Ammon's horn (tissue), 1 donor: ENCODE measurements around the gene SLA2.
"Not testable (repeated sequence)": the region's sequence is repeated elsewhere in the genome, so short reads cannot be mapped to it uniquely, and the experiment has no call there.

Source experiments
- DNase-seq: peaks from one replicate; pipeline ENCODE4 v3.0.0-alpha.2; 2016; ENCODE audit warnings: low spot score

Gene SLA2, protein sequence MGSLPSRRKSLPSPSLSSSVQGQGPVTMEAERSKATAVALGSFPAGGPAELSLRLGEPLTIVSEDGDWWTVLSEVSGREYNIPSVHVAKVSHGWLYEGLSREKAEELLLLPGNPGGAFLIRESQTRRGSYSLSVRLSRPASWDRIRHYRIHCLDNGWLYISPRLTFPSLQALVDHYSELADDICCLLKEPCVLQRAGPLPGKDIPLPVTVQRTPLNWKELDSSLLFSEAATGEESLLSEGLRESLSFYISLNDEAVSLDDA

DNA sequence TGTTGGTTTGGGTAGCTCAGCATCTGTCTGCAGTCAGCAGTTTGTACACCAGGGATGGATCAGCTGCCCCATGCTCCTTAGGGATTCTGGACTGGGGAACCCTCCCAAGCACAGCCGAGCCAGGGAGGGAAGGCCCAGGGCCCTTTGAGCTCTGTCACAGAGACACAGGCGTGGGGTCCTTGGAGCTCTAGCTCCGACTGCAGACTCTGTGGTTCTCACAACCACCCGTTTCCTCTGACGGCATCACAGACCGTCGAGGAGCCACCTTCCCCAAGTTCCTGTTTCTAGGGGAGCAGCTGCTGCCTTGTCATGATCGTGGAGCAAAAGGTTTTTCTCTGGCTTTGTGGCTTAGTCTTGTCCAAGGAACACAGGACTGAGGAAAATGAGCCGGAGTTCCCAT lies at the start of gene SLA2:
Gene SLA2 (minus strand): TSS at position 199 of the 400 bp plus-strand sequence. CDS start 4,861 bp downstream, outside the sequence.
- no peak for DNase-seq

DNA sequence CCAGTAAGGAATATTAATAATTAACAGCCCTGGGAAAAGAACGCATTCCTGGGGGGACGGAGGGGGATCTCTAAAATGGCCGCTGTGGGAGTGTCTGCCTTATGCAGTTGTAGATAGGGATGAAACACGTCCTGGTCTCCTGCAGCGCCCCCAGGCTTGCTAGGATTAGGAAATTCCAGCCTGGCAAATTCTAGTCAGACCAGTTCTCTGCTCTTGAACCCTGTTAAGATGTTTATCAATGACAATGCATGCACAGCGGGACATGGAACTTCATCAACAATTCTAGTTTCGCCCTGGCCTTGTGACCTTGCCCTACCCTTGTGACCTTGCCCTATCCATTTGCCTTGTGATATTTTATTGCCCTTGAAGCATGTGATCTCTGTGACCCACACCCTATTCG lies 49.5 kb upstream of the SLA2 start:
- not testable (repeated sequence) for DNase-seq

DNA sequence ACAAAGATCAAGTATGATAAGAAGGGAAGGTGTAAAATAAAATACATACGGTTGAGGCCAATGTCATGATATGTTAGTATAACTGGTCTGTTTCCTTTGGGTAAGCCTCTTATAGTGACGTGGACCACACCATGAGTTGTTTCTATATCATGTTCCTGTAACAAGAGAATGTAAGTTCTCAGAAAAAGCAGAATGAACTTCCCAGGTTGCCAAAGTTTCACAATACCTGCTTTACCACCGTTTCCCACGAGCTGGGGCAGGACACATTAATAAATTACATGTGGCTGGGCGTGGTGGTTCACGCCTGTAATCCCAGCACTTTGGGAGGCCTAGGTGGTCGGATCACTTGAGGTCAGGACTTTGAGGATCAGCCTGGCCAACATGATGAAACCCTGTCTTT lies 42.6 kb upstream of the SLA2 start:
- no peak for DNase-seq

DNA sequence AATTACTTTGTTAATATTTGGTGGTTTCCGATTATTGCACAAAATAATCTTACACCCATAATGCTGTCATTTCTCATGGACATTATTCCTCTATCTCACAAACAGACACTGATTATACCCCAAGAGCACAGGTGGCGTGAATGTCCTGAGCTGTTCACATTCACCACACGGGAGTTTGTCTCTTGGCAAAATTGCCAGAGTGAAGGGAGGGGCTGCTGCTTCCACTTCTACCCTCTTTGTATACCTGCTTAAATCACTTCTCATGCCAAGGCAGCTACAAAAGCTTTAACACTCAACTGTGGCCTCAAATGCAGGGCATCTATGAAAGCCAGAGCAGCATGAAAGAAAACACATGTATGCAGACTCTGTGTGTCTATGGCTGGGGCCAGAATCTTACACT lies 41.9 kb upstream of the SLA2 start:
- no peak for DNase-seq

DNA sequence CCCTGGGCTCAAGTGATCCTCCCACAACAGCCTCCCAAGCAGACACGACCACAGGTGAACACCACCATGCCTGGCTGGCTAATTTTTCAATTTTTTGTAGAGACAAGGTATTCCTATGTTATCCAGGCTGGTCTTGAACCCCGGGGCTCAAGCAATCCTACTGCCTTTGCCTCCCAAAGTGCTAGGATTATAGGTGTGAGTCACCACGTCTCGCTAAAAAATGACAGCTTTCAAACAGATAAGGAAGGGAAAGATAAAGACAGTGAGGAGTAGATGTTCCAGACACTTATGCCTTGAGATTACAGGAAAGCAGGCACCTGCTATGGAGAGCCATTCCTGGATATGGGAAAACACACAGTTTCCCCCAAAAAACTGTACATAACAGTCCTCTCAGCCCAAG lies 40.9 kb upstream of the SLA2 start:
- no peak for DNase-seq

DNA sequence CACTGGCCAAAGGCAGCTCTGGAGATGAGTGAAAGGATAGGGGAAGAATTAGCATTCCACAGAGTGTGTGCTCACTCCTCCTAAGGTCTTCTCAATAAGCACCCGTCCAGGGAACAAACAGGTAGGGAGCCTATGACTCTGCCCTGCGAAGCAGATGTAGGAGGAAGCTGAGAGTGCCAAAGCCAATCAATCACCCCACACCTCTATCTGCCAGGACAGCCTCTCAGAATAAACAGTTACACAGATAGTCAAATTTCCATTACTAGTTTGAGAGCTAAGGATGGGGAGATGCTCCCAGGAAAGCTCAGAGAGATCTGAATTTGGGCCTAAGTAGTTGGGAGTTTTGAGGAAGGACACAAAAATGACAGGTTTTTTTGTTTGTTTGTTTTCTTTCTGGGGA lies 40.5 kb upstream of the SLA2 start:
- no peak for DNase-seq

DNA sequence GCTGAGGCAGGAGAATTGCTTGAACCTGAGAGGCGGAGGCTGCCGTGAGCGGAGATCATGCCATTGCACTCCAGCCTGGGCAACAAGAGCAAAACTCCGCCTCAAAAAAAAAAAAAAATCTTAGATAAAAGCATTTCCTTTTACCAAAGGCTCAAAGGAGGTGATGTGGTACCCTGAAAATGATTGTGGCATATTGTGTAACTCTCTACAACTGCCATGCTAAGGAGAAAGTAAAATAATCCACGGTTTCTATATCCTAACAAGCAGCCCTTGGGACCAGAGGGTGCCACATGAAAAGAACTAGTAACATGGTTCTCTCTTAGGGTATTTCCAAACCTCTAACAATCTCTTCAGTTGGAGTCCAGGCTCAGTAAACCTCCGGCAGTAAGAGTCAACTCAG lies 38.8 kb upstream of the SLA2 start:
- no peak for DNase-seq

DNA sequence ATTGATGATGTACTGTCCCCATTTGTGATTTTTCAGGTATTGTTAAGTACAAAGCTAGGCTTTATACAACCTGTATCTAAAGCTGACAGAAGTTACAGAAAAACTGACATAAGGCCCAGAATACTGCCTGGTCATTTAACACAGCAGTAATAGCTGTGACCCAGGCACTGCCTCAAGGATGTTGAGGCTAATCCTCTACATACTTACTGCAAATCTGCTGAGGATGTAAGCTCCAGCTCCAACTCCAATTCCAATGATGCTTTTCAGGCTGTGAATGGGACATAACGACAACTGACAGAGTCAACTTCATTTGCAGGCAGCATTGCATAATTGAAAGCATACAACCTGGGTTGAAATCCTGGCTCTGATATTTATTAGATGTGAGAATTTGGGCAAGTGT lies 36.3 kb upstream of the SLA2 start:
- DNase-seq = no peak

DNA sequence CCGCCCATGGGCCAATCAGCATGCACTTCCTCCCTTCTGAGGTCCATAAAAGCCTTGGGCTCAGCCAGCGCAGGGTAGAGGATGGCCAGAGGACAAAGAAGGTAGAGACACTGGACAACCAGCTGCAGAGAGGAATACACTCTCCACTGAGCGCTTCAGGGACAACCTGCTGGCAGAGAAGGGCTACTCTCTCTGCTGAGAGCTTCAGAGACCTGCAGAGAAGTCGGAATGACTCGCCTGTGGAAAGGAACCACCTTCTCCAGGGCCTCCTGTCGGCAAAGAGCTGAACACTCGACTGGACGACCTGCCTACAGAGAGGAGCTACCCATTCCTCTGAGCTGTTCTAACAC lies 31.4 kb upstream of the SLA2 start:
- no peak for DNase-seq

DNA sequence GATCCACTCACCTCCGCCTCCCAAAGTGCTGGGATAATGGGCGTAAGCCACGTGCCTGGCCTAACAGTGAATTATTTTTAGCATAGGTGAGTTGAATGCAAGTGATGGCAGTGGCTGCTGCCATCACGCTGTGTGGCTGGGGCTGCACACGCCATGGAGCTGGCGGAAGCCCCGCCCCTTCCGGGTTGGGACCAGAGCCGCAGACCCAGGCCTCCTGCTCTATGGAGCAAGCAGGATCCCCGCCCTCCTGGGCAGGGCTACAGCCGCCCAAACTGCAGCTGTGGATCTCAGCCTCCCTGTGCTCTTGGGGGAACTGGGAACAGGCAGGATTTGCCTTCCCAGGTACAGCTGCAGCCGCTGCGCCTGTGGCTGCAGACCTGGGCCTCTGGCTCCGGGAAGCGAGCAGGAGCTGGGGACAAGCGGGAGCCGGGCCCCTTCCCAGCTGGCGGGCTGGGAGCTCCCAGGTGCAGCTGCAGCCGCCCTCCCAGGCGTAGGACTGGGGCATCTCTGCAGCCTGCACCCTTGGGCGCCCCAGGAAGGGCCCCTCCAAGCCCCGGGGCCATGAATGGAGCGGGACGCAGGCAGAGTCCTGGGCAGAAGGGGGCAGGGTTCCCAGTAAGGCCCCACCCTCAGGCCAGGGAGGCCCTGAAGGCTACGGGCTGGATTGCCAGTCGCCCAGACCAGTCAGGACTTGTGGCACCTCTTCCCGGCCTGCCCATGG lies 30.9 kb upstream of the SLA2 start:
- DNase-seq = no peak

DNA sequence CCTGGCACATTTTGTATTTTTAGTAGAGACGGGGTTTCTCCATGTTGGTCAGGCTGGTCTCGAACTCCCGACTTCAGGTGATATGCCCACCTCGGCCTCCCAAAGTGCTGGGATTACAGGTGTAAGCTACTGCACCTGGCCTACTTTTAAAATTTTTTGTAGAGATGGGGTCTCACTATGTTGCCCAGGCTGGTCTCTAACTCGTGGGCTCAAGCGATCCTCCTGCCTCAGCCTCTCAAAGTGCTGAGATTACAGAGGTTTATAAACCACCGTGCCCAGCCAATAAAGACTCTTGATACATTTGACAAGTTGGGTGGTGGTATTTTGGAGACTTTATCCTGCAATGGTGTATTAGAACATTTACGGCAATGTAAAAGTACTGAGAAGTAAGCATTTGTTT lies 29.5 kb upstream of the SLA2 start:
- not testable (repeated sequence) for DNase-seq

DNA sequence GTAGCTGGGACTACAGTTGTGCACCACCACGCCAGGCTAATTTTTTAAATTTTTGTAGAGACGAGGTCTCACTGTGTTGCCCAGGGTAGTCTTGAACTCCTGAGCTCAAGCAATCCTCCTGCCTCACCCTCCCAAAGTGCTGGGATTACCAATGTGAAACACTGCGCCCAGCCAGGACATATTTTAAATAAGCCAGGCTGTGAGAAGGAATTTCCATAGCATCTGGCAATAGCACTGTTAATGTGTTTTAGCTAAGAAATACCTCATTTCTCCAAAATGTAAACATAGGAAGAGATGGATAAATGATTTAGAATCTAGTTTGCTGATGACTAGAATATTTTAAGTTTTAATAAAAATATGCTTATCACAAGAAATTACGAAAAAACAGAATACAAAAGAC lies 27.0 kb upstream of the SLA2 start:
- no peak for DNase-seq

DNA sequence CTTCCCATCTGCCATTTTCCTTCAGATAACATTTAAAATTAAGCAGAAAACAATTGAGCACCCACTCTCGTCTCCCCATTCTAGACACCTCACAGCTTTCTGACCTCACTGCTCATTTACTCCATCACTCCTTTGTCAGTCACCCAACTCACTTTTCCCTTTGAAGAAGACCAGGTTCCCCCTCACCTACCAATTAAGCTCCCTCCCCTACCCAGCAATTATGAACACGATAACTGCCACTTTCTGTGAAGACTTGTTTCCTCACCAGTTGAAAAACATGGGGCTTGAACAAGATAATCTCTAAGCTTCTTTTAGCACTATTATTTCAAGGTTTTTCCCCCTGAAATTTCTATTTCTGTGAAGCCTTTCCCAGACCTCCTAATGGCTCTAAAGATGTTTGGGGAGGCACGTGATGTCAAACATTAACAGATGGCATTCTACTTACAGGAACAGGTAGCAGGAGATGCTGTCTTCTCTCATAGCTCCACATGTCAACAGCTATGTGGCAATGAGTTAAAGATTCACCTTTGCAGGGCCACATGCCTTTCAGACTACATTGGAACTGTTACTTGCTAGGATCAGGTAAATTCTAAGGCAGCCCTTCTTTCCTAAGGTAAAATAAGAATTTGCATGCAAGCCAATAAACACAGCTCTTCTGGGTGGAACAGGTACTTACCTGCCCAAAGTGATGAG lies 24.8 kb upstream of the SLA2 start:
- DNase-seq = no peak

DNA sequence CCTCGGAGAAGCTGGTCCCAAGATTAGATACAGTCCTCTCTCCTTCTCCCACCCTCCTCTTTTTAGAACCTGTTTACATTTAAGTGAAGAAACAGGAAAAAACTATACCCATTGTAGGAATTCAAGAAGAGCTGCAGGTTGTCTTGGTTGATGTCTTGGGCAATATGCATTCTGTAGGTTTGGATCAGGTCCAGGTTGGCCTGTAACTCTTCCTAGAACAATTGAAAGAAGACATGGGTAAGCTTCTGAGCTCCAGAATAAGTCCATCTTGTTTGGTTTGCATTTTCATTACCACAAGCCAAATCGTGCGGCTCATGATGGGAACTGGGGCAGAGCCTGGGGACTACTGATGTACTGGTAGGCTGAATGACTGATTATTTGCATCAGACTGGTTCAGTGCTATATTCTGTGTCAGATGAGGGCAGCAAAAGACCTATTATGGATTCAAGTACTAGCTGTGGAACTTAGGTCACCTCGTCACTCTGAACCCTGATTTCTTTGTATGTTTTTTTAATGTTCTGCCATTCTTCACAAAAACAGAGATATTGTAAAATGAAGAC lies 20.3 kb upstream of the SLA2 start:
- DNase-seq = no peak

DNA sequence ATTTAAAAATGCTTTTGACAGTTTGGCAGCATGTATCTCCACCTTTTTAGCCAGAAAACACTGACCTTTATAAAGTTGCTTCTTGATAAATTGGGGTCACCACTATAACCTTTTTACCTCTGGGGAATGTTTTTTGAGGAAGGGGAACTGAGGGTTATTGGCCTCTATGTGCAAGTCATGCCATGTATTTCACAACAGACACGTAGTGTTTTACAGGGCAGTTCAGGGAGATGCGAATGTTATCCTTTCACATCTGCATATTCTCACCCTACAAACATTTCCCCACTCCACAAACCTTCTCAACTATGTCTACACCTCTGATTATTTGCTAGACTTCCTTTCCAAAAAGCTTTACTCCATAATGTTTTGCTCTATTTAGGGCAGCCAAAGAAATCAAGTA lies 17.0 kb upstream of the SLA2 start:
- no peak for DNase-seq

DNA sequence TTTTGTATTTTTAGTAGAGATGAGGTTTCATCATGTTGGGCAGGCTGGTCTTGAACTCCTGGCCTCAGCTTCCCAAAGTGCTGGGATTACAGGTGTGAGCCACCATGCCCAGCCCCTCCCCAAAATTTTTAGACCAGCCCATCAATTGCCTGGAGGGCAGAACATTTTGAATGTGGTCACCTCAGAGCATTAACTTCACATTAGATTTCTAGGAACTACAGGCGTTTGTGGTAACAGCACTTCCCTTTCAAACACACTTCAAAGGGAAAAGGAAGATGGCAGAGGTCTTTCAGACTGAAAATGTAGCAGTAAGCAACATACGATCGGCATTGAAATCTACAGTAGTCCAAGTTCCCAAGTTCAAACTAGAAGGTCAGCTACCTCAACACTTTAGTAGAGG lies 12.3 kb upstream of the SLA2 start:
- DNase-seq = no peak

DNA sequence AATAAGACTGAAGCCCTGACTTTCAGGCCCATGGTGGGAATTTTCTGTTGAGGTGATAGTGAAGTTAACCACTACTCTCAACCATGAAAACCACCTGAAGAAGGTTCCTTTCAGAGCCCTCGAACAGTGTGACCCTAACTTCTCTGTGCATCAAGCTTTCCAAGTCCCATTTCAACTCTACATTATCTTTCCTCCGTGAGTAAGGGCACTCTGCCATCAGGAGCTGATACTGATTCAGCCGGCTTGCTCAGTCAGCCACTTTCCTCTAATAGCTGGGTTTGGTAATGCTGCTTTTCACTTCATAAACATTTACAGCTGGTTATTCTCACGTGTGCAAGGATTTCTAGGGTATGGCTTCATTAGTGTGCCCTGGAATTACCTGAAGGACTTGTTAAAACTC lies 10.7 kb upstream of the SLA2 start:
- no peak for DNase-seq

DNA sequence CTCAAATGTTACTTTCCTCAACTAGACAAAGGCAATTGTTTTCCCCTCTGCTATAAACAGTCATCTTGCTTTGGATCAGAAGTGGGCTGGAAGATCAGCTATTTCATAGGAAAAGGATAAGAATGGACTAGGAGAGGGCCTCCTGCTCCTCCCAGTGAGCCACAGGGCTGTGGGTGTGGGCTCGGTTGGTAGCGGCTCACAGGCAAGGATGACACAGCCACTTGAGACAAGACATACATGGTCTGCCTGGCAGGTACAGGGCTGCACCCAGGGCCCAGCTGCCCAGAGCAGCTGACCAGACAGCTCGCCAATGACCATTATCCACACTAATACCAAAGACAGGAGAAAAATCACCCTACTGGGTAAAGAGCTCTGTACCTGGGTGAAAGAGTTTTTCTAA lies 9.0 kb upstream of the SLA2 start:
- DNase-seq = no peak

DNA sequence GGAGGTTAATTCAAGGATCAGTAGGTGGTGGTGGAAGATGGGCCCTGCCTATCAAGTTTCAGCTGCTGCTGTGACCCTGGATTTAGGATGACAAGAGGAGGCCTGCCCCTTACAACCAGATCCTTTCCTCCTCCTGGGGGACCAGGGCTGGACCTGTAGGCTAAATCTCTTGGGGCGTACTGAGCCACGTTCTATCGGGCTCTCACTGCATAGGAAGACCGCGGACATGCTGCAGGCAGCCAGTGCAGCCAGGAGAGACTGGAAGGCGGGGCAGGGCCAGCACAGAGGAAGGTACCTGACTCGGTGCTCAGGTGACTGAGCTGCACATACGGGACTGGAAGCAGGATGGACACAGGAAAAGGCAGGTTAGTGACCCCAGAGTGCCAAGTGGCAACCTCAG lies 8.5 kb upstream of the SLA2 start:
- no peak for DNase-seq

DNA sequence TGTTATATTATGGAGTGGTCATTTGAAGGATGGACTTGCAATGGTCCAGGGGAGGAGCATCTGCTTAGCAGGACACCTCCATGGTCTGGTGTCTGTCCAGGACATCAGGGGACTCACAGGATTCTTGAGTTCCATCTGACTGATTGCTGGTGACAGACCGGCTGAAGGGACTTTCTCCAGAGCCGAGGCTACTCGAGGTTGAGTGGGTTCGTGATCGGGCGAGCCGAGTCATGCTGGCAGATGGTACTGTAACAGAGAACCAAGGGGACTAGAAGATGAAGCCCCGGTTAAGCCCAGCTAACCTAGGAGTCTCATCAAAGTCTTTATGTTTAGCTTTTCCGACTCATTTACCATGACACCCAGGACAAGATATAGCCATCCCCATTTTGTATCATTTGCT lies 7.5 kb upstream of the SLA2 start:
- no peak for DNase-seq

DNA sequence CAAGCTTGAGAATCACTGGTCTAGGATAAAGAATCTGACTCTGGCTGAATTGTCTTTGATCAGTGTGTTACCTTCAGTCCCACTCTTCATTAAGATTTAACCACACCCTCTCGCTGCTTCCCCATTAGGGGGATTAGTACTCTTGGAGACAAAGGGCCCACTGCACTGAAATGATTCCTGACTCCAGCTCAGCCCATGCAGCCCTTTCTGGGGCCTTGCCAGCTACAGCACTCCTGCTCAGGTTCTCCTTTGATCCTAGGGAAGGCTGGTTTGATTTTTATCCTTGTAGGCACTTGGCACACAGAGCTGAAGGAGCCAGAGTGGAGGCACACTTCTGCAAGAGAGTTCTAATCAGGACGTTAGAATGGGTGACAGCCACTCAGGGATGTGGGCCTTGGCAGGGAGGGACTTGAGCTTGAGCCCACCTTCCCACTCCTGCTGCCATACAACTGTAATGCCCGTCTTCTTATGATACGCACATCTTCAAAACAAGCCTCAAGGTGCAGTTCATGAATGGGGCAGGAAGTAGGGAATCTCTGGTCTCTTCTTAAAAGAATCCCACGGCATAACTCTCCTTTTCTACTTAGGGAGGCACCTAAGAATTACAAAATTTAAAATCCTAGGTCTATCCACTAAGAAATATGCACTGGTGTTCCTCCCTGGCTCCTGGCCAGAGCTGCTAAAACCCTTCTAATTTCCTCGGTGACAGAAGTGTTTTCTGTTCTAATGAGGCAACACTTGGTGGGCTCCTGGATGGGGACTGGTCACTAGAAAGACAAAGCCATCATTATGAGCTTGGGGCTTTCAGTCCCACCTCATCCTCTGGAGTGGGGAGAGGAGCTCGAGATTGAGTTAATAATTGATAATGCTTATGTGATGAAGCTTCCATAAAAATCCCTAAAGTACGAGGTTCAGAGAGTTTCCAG lies 1.5 kb upstream of the SLA2 start:
- no peak for DNase-seq

DNA sequence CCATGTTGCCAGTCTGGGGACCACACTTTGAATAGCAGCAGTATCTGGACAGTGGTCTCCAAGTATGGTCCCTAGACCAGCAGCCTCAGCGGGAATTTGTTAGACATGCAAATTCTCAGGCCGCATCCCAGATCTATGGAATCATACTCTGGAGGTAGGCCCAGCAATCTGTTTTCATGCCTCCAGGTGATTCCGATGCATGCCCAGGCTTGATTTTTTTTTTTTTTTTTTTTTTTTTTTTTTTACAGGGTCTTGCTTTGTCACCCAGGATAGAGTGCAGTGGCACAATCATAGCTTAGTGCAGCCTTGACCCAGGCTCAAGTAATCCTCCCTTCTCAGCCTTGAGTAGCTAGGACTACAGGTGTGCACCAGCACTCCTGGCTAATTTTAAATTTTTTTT lies 682 bp upstream of the SLA2 start:
- DNase-seq = no peak
